IPS DF 6.9 (cell line): ENCODE results near the gene WNT2.

Experiments used
- DNase-seq: peaks from one replicate; pipeline ENCODE4 v3.0.0-alpha.2; 2013; ENCODE audit warnings: low read depth, low spot score
- H3K27ac ChIP-seq: one replicate; pipeline ENCODE4 v1.5.1; 2013; ENCODE audit warnings: low read length, control low read depth
- H3K27me3 ChIP-seq: 2 replicates; pipeline ENCODE4 v1.6.1; 2013; ENCODE audit warnings: mild to moderate bottlenecking, low read length; ENCODE audit not compliant: control insufficient read depth, insufficient read depth
- H3K36me3 ChIP-seq: 2 replicates; pipeline ENCODE4 v1.6.1; 2013; ENCODE audit warnings: low read length; ENCODE audit not compliant: control insufficient read depth, insufficient read depth
- H3K4me1 ChIP-seq: 2 replicates; pipeline ENCODE4 v1.6.1; 2013; ENCODE audit warnings: low read length; ENCODE audit not compliant: control insufficient read depth, insufficient read depth
- H3K4me3 ChIP-seq: 2 replicates; pipeline ENCODE4 v1.5.1; 2013; ENCODE audit warnings: mild to moderate bottlenecking, low read length
- H3K9me3 ChIP-seq: 2 replicates; pipeline ENCODE4 v1.6.1; 2013; ENCODE audit warnings: low read length, inconsistent platforms; ENCODE audit not compliant: control insufficient read depth, insufficient read depth
- WGBS: extraction: QIAGEN DNeasy Blood & Tissue Kit; methylation state at CpG from one replicate; pipeline ENCODE4 v1.1.7; 2013; ENCODE audit warnings: mixed read lengths, missing lambda C conversion rate; ENCODE audit not compliant: insufficient read length, insufficient coverage; 5-methylcytosine and 5-hydroxymethylcytosine counted together

The WNT2 gene

DNA sequence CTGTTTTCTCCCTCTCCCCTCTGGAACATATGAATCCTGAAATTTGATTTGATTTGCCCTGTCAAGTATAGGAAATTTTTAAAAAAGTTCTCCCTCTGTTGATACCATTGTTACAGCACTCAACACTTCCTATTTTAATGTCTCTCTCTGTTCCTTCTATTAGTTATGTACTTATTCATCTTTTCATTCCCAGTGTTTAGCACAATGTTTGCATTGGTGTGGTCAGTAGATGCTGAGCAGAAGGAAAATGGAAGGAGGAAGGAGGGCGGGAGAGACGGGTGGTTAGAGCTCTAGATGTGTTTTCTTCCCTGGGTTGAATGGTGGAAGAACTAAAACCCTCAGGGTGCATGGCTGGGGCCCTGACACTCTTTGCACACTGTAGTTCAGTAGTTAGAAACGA, 79.5 kb downstream of the WNT2 start:
- WGBS: no CpG with 5 or more reads among the region's 3 CpGs
- no peak overlapping the region for H3K27ac ChIP-seq
- no peaks in the 10 kb centered on the region for H3K4me1 ChIP-seq
- H3K36me3 ChIP-seq: no peaks in the 10 kb centered on the region
- no peaks in the 10 kb centered on the region for H3K27me3 ChIP-seq
- H3K9me3 ChIP-seq: no peaks in the 10 kb centered on the region
- DNase-seq: no peak
- H3K4me3 ChIP-seq: no peak overlapping the region

DNA sequence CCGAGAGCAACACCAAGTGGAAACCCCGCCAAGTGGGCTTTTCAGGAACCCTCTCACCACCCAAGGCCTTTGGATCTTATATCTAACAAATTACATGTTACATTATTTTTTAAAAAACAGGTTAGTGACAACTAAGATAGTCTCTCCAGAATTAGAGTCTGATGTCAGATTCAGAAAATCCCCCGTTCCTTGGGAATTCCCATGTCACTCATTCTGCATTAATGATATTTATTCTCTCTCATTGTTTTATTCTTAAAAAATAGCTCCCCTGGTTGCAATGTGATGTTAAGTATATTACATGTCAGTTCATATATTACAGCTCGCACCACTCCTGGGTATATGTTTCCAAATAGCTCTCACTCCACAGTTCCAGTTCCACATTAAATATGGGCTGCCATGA, 81.8 kb downstream of the WNT2 start:
- no CpG with 5 or more reads among the region's 4 CpGs for WGBS
- Histone ChIP-seq H3K27ac (no peak overlapping the region), H3K36me3 (no peaks in the 10 kb centered on the region), H3K27me3 (no peaks in the 10 kb centered on the region), H3K4me3 (no peak overlapping the region), H3K9me3 (no peaks in the 10 kb centered on the region), H3K4me1 (no peaks in the 10 kb centered on the region)
- DNase-seq: no peak

DNA sequence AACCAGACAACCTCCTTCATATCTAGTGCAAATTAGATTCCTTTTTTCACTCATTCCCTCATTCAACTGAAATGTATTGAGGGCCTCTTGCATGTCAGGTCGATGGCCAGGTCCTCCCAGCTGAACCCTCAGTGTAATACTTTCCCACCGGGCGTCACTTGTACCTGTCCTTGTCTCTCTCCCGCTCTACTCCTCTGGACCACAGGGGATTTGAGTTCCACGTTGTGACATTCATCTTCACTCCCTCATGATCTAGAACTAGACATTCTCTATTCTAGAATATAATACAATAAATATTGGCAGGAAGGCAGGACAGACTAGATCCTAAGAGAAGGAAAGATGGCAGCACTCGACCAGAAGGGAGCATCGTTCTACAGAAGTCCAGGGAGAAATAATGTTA, 83.9 kb downstream of the WNT2 start:
- H3K9me3 ChIP-seq: no peaks in the 10 kb centered on the region
- H3K27me3 ChIP-seq: no peaks in the 10 kb centered on the region
- DNase-seq: no peak
- no peak overlapping the region for H3K4me3 ChIP-seq
- H3K36me3 ChIP-seq: no peaks in the 10 kb centered on the region
- no peak overlapping the region for H3K27ac ChIP-seq
- no peaks in the 10 kb centered on the region for H3K4me1 ChIP-seq
- no CpG with 5 or more reads among the region's 7 CpGs for WGBS

DNA sequence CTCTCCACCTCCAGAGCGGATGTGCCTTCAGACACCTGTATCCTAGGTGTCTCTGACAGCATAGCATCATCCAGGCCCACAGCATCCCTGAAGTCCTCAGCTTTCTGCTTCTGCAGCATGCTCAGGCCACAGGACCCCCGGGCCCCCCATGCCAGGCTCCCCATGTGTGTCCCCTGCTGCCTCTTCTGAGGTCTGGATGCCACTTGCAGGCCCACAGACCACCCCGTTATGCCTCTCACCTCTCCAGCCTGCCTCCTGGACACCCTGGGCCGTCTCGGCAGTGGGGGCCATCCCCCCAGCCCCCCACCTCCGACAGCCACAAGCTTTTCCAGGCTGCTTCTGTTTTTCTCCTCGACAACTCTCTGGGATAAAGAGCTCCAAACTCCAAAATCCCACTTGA, 84.4 kb downstream of the WNT2 start:
- Histone ChIP-seq H3K27me3 (no peaks in the 10 kb centered on the region), H3K4me1 (no peaks in the 10 kb centered on the region), H3K36me3 (no peaks in the 10 kb centered on the region), H3K4me3 (no peak overlapping the region), H3K9me3 (no peaks in the 10 kb centered on the region), H3K27ac (no peak overlapping the region)
- no CpG with 5 or more reads among the region's 7 CpGs for WGBS
- DNase-seq: no peak

DNA sequence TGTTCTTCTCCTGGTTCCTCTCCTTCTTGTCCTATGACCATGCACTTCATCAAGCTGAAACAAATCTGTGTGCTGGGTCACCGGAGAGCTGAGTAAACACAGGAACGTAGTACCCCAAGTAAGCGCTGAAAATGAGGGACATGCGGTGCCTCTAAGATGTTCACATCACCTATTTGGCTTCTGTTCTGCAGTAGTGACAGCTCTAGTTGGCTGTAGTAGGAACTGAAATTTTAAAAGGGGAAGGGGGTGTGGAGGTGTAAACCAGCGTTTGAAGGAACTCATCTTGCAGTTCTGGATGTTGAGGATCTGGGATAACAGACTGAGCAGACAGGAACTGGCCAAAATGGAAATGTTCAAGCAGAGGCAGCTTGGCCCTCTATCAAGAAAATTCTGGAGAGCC, 85.2 kb downstream of the WNT2 start:
- no peaks in the 10 kb centered on the region for H3K27me3 ChIP-seq
- WGBS: no CpG with 5 or more reads among the region's 5 CpGs
- H3K9me3 ChIP-seq: no peaks in the 10 kb centered on the region
- H3K4me1 ChIP-seq: no peaks in the 10 kb centered on the region
- H3K27ac ChIP-seq: no peak overlapping the region
- DNase-seq: no peak
- no peak overlapping the region for H3K4me3 ChIP-seq
- H3K36me3 ChIP-seq: no peaks in the 10 kb centered on the region

DNA sequence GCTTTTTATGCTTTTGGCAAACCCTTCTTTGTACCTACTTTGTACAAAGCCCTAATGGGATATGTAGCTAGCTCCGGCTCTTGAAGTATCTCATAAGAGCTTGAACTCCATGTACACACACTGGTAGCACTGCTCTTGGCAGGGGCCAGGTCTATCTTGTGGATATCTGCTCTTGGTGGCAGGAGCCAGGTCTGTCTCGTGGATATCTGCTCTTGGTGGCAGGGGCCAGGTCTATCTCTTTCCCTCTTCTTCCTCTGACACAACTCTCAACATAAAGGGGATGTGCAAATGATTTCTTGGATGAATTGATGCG, 91.9 kb downstream of the WNT2 start:
- no peaks in the 10 kb centered on the region for H3K27me3 ChIP-seq
- WGBS: no CpG with 5 or more reads among the region's 3 CpGs
- H3K9me3 ChIP-seq: no peaks in the 10 kb centered on the region

DNA sequence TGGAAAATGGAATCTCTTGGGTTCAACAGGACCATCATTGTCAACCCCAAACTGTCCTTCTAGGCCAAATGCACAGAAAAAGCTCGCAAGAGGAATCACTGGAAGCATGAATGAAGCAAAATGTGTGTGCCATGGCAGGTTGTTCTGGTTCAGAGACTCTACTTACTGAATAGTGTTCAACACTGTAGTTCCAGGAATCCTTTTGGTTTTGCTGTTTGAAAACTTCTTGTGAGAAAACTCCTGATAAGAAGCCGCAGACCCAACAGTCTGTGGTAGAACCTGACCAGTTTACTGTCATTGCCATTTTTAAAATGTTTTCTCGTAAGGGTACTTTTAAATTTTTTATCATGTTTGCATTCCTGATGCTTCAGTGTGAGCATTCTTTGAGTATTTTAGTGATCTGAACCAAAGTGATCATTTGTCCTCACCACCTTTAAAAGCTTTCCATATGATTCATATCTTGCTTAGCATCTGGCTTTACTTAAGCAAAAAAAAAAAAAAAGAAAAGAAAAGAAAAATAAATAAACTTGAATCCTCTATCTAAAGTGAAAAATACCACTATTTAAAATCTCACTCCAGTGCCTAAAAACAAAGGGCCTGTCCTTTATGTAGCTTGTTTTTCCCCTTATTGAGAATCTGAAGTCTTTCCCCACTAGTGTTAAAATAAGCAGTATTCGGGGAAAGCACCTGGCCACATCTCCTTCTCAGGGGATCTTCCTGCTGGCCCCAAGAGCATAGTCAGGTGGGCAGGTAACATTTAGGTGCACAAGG, 92.4 kb downstream of the WNT2 start:
- H3K27ac ChIP-seq: no peak overlapping the region
- no peak for DNase-seq

More for the DNA sequence above, 91.9 kb downstream of the WNT2 start:
- no peaks in the 10 kb centered on the region for H3K36me3 ChIP-seq
- DNase-seq: no peak
- no peaks in the 10 kb centered on the region for H3K4me1 ChIP-seq
- no peak overlapping the region for H3K27ac ChIP-seq
- no peak overlapping the region for H3K4me3 ChIP-seq

DNA sequence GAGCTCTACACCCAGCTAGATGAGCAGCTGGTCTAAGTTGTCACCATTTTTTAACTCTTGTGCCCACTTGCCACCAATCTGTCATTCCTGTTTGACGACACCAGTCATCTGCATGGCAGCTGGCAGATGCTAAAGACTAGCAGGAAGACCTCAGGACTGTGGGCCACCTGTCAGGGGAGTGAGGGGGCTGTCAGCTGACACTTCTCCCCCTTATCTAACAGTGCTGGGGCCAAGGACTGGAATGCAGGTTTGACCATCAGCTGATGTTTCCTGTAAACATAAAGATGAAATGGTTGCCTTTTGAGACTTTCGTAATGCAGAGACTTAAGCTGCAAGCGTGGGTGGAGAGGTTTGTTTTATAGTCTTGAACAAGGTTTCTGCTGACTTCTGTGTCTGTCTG, 93.5 kb downstream of the WNT2 start:
- H3K27me3 ChIP-seq: no peaks in the 10 kb centered on the region
- no peak overlapping the region for H3K27ac ChIP-seq
- no peaks in the 10 kb centered on the region for H3K9me3 ChIP-seq
- H3K4me1 ChIP-seq: no peaks in the 10 kb centered on the region
- no peaks in the 10 kb centered on the region for H3K36me3 ChIP-seq
- DNase-seq: no peak
- no peak overlapping the region for H3K4me3 ChIP-seq
- no CpG with 5 or more reads among the region's 3 CpGs for WGBS

More for the DNA sequence above, 92.4 kb downstream of the WNT2 start:
- Histone ChIP-seq H3K36me3 (no peaks in the 10 kb centered on the region), H3K9me3 (no peaks in the 10 kb centered on the region), H3K27me3 (no peaks in the 10 kb centered on the region), H3K4me3 (no peak overlapping the region), H3K4me1 (no peaks in the 10 kb centered on the region)
- WGBS: no CpG with 5 or more reads among the region's 4 CpGs

DNA sequence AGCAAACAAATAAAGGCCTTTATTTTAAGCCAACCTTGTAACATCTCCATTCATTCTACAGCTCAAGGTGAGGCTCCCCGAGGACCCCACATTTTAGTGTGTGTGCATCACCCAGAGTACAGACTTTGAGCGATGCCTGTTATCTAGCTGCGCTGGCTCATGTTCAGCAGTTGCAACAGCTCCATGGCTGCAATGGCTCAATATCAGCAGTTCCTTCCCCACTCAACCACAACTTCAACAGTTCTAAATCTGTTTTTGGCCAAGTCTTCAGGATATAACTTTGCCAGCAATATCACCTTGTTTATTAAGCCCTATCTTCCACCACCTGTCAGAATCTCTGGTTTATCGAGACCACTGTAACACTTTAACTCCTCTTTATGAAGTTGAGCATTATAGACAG, 95.8 kb downstream of the WNT2 start:
- Histone ChIP-seq H3K36me3 (no peaks in the 10 kb centered on the region), H3K4me3 (no peak overlapping the region), H3K9me3 (no peaks in the 10 kb centered on the region), H3K27me3 (no peaks in the 10 kb centered on the region), H3K4me1 (no peaks in the 10 kb centered on the region), H3K27ac (no peak overlapping the region)
- no peak for DNase-seq
- no CpG with 5 or more reads among the region's 4 CpGs for WGBS

DNA sequence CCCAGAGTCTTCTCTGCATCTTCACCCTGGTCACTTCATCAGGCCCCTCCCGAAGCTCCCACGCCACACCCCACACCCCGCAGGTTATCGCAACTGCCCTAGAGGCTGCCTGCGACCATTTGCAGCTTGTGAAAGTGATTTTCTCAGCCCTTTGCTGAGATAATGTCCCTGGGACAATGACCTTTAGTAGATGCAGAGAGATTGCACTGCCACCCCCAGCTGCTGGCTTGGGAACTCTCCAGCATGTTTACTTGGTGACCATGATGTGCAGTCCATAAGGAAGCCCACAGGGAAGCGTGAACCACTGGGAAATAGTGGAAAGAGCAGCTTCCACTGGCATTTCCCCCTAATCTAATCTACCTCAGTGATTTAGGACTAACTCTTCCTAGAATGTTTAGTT, 97.3 kb downstream of the WNT2 start:
- DNase-seq: no peak
- H3K9me3 ChIP-seq: no peaks in the 10 kb centered on the region
- no peak overlapping the region for H3K4me3 ChIP-seq
- no peaks in the 10 kb centered on the region for H3K27me3 ChIP-seq
- no peaks in the 10 kb centered on the region for H3K4me1 ChIP-seq
- no peak overlapping the region for H3K27ac ChIP-seq
- no peaks in the 10 kb centered on the region for H3K36me3 ChIP-seq
- no CpG with 5 or more reads among the region's 6 CpGs for WGBS
